Hepatocyte (in vitro differentiated cells): Measurements from ENCODE around the gene SNTG2.

ENCODE experiments used
- EZH2 ChIP-seq: fragments of 200-600 bp; sonication (generic); IDR thresholded peaks from 2 replicates; pipeline ENCODE4 v1.6.1; 2016; ENCODE audit warnings: antibody characterized with exemption, mild to moderate bottlenecking, borderline replicate concordance
- TF ChIP-seq, protein P1 (sequence below): fragments of 200-600 bp; sonication (generic); IDR thresholded peaks from 2 replicates; pipeline ENCODE4 v1.5.1; 2016; ENCODE audit warnings: antibody characterized with exemption, mild to moderate bottlenecking; ENCODE audit not compliant: poor library complexity

DNA sequence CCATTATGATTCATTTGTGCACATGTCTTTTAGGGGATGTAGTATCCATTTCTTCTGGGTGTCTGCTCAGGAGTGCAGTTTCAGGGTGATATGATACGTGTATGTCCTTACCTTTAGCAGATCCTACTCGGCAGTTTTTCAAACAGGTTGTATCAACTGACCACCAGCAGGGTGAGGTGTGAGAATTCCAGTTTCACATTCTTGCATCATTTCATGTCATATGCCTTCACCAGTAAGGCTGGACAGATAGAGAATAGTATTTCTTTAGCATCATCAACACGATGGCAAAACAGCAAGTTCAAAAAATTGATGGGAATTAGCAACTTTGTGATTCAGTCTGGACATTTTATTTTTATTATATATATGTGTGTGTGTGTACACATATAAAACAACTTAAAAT, 232.7 kb downstream of the SNTG2 start:
- TF ChIP-seq, protein P1, sequence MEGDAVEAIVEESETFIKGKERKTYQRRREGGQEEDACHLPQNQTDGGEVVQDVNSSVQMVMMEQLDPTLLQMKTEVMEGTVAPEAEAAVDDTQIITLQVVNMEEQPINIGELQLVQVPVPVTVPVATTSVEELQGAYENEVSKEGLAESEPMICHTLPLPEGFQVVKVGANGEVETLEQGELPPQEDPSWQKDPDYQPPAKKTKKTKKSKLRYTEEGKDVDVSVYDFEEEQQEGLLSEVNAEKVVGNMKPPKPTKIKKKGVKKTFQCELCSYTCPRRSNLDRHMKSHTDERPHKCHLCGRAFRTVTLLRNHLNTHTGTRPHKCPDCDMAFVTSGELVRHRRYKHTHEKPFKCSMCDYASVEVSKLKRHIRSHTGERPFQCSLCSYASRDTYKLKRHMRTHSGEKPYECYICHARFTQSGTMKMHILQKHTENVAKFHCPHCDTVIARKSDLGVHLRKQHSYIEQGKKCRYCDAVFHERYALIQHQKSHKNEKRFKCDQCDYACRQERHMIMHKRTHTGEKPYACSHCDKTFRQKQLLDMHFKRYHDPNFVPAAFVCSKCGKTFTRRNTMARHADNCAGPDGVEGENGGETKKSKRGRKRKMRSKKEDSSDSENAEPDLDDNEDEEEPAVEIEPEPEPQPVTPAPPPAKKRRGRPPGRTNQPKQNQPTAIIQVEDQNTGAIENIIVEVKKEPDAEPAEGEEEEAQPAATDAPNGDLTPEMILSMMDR = no peak
- TF ChIP-seq EZH2 = no peak
